H9 (cell line): ENCODE data around the gene CEP83. TPM values are rescaled to one million over a fixed set of nuclear protein-coding genes. Genes with fewer than 3 reads are reported as not detected.

Source experiments
- DNase-seq: peaks from one replicate; pipeline ENCODE4 v3.0.0-alpha.2; 2017
- H2AFZ ChIP-seq: one replicate; pipeline ENCODE4 v1.6.1; 2013; ENCODE audit warnings: mild to moderate bottlenecking, low read length, control low read depth, moderate library complexity
- H2AK5ac ChIP-seq: 2 replicates; pipeline ENCODE4 v1.6.1; 2013; ENCODE audit warnings: low read length, control low read depth, mixed read lengths; ENCODE audit not compliant: insufficient read length
- H2BK120ac ChIP-seq: one replicate; pipeline ENCODE4 v1.6.1; 2013; ENCODE audit warnings: low read depth, mild to moderate bottlenecking, low read length, control low read depth, inconsistent platforms; ENCODE audit not compliant: poor library complexity, severe bottlenecking
- H2BK12ac ChIP-seq: 2 replicates; pipeline ENCODE4 v1.6.1; 2013; ENCODE audit warnings: low read length, control low read depth, mixed read lengths, low read depth; ENCODE audit not compliant: insufficient read length
- H2BK15ac ChIP-seq: 2 replicates; pipeline ENCODE4 v1.6.1; 2013; ENCODE audit warnings: low read depth, low read length, control low read depth
- H2BK20ac ChIP-seq: one replicate; pipeline ENCODE4 v1.6.1; 2013; ENCODE audit warnings: low read depth, mild to moderate bottlenecking, low read length, control low read depth, inconsistent platforms; ENCODE audit not compliant: poor library complexity, severe bottlenecking
- H2BK5ac ChIP-seq: 2 replicates; pipeline ENCODE4 v1.6.1; 2013; ENCODE audit warnings: low read length, control low read depth, mixed read lengths; ENCODE audit not compliant: insufficient read length
- H3K14ac ChIP-seq: 2 replicates; pipeline ENCODE4 v1.6.1; 2013; ENCODE audit warnings: low read length, control low read depth; ENCODE audit not compliant: insufficient read depth
- H3K18ac ChIP-seq: 2 replicates; pipeline ENCODE4 v1.6.1; 2013; ENCODE audit warnings: low read depth, mild to moderate bottlenecking, mixed read lengths, low read length, control low read depth; ENCODE audit not compliant: insufficient read length
- H3K23ac ChIP-seq: 2 replicates; pipeline ENCODE4 v1.6.1; 2013; ENCODE audit warnings: low read length, control low read depth, mixed read lengths, low read depth; ENCODE audit not compliant: insufficient read length
- H3K23me2 ChIP-seq: 2 replicates; pipeline ENCODE4 v1.6.1; 2013; ENCODE audit warnings: low read depth, mild to moderate bottlenecking, mixed read lengths, low read length, control low read depth; ENCODE audit not compliant: insufficient read length, poor library complexity, severe bottlenecking
- H3K27ac ChIP-seq: 2 replicates; pipeline ENCODE4 v1.5.1; 2013; ENCODE audit warnings: low read length, control low read depth, mixed read lengths, low read depth; ENCODE audit not compliant: insufficient read length
- H3K27me3 ChIP-seq: 2 replicates; pipeline ENCODE4 v1.6.1; 2013; ENCODE audit warnings: low read length, control low read depth, inconsistent platforms; ENCODE audit not compliant: insufficient read depth
- H3K4ac ChIP-seq: 2 replicates; pipeline ENCODE4 v1.6.1; 2013; ENCODE audit warnings: low read depth, mild to moderate bottlenecking, control low read depth, inconsistent platforms, low read length, moderate library complexity
- H3K4me1 ChIP-seq: 2 replicates; pipeline ENCODE4 v1.6.1; 2013; ENCODE audit warnings: low read length, control low read depth, inconsistent platforms; ENCODE audit not compliant: insufficient read depth
- H3K4me2 ChIP-seq: 2 replicates; pipeline ENCODE4 v1.6.1; 2013; ENCODE audit warnings: low read length, control low read depth, mixed read lengths; ENCODE audit not compliant: insufficient read length, insufficient read depth
- H3K56ac ChIP-seq: 2 replicates; pipeline ENCODE4 v1.6.1; 2013; ENCODE audit warnings: low read depth, mild to moderate bottlenecking, mixed read lengths, low read length, control low read depth; ENCODE audit not compliant: insufficient read length
- H3K79me1 ChIP-seq: 2 replicates; pipeline ENCODE4 v1.6.1; 2013; ENCODE audit warnings: low read depth, mild to moderate bottlenecking, moderate library complexity, low read length, control low read depth, inconsistent platforms; ENCODE audit not compliant: insufficient read depth, poor library complexity, severe bottlenecking
- H3K79me2 ChIP-seq: 2 replicates; pipeline ENCODE4 v1.6.1; 2013; ENCODE audit warnings: low read length, control low read depth, inconsistent platforms; ENCODE audit not compliant: insufficient read depth
- H3K9ac ChIP-seq: 2 replicates; pipeline ENCODE4 v1.6.1; 2013; ENCODE audit warnings: low read length, control low read depth, mixed read lengths; ENCODE audit not compliant: insufficient read length; ENCODE audit errors: extremely low read depth
- H3K9me3 ChIP-seq: one replicate; pipeline ENCODE4 v1.6.1; 2013; ENCODE audit warnings: low read depth, low read length, inconsistent platforms; ENCODE audit not compliant: control insufficient read depth
- H3T11ph ChIP-seq: one replicate; pipeline ENCODE4 v1.6.1; 2013; ENCODE audit warnings: mild to moderate bottlenecking, low read length, control low read depth, inconsistent platforms
- H4K20me1 ChIP-seq: one replicate; pipeline ENCODE4 v1.6.1; 2013; ENCODE audit not compliant: control insufficient read depth, insufficient read length, insufficient read depth
- H4K5ac ChIP-seq: 2 replicates; pipeline ENCODE4 v1.6.1; 2013; ENCODE audit warnings: low read depth, mild to moderate bottlenecking, mixed read lengths, low read length, control low read depth; ENCODE audit not compliant: insufficient read length
- H4K8ac ChIP-seq: replicated peaks from 2 replicates; pipeline ENCODE4 v1.6.1; 2013; ENCODE audit warnings: low read length, control low read depth, mixed read lengths, low read depth; ENCODE audit not compliant: insufficient read length
- H4K91ac ChIP-seq: 2 replicates; pipeline ENCODE4 v1.6.1; 2013; ENCODE audit warnings: low read depth, mild to moderate bottlenecking, moderate library complexity, mixed read lengths, low read length, control low read depth; ENCODE audit not compliant: insufficient read length
- H3K27ac Mint-ChIP-seq, 3 experiments: 2 replicates in 2 of 3; 3 replicates in 1 of 3; pipeline ENCODE4 v1.8.0; 2020 to 2021; ENCODE audit warnings: mixed read lengths in 3 of 3, mild to moderate bottlenecking in 1 of 3, moderate library complexity in 1 of 3
- H3K27me3 Mint-ChIP-seq: 2 replicates; pipeline ENCODE4 v1.8.0; 2021; ENCODE audit warnings: low read depth, mild to moderate bottlenecking, moderate library complexity, mixed read lengths
- H3K36me3 Mint-ChIP-seq, 3 experiments: 2 replicates in 2 of 3; 3 replicates in 1 of 3; pipeline ENCODE4 v1.8.0; 2020 to 2021; ENCODE audit warnings: low read depth in 3 of 3, mixed read lengths in 3 of 3; ENCODE audit not compliant: insufficient read depth in 1 of 3
- H3K4me1 Mint-ChIP-seq, 2 experiments: 2 replicates each; pipeline ENCODE4 v1.8.0; 2020; ENCODE audit warnings: mixed read lengths in 2 of 2
- H3K4me3 Mint-ChIP-seq, 2 experiments: 2 replicates in 1 of 2; 3 replicates in 1 of 2; pipeline ENCODE4 v1.8.0; 2020 to 2021; ENCODE audit warnings: mild to moderate bottlenecking in 2 of 2, mixed read lengths in 2 of 2, moderate library complexity in 1 of 2
- H3K9me3 Mint-ChIP-seq, 2 experiments: 2 replicates in 1 of 2; 3 replicates in 1 of 2; pipeline ENCODE4 v1.8.0; 2020; ENCODE audit warnings: mild to moderate bottlenecking in 2 of 2, mixed read lengths in 2 of 2, moderate library complexity in 1 of 2
- WGBS: extraction: QIAGEN DNeasy Blood & Tissue Kit; methylation state at CpG from one replicate; pipeline ENCODE4 v1.1.7; 2013; ENCODE audit warnings: missing lambda C conversion rate, low lambda C conversion rate, mixed read lengths; ENCODE audit not compliant: insufficient read length; ENCODE audit errors: extremely low coverage; 5-methylcytosine and 5-hydroxymethylcytosine counted together
- total RNA-seq: library from RNA; stranded (reverse); gene quantifications from 2 replicates; pipeline ENCODE4 v1.2.1, GENCODE V29; 2021
- TF ChIP-seq, protein P1 (sequence below): fragments of 200-600 bp; sonication (generic); conservative IDR thresholded peaks from 3 replicates; pipeline ENCODE4 v1.8.0; 2021; ENCODE audit warnings: antibody characterized with exemption, mild to moderate bottlenecking

The CEP83 gene
- total RNA-seq, 1 experiment from 2014 or later, result 26.5 TPM

DNA sequence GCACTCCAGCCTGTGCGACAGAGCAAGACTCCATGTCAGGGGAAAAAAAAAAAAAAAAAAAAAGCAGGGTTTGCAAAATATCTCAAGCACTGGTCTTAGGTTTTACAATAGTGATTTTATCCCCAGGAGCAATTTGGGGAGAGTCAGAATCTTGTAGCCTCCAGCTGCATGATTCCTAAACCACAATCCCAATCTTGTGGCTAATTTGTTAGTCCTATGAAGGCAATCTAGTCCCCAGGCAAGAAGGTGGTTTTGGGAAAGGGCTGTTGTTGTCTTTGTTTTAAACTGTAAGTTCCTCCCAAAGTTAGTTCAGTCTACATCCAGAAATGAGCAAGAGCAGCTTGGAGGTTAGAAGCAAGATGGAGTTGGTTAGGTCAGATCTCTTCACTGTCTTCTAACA, 175.6 kb downstream of the CEP83 start:
- no CpG with 5 or more reads among the region's 1 CpG for WGBS
- no peak overlapping the region for H3K4me2 ChIP-seq
- no peak overlapping the region for H4K8ac ChIP-seq
- no peak overlapping the region for H2AFZ ChIP-seq
- no peak overlapping the region for H4K91ac ChIP-seq
- H3K23me2 ChIP-seq, result no peaks in the 10 kb centered on the region
- H3K14ac ChIP-seq, result no peak overlapping the region
- no peak overlapping the region for H3K56ac ChIP-seq
- H2AK5ac ChIP-seq, result no peak overlapping the region
- H4K20me1 ChIP-seq, result no peaks in the 10 kb centered on the region
- H3T11ph ChIP-seq, result no peak overlapping the region
- H3K9me3 ChIP-seq, result no peaks in the 10 kb centered on the region
- no peak overlapping the region for H3K27ac ChIP-seq
- Mint-ChIP-seq H3K4me3 (no peak overlapping the region), H3K27me3 (no peaks in the 10 kb centered on the region; the same call in none of the 2 replicates), H3K27ac (no peak overlapping the region), H3K9me3 (no peaks in the 10 kb centered on the region), H3K4me1 (peaks cover 26 to 31% of the 10 kb centered on the region in 2 experiments), H3K36me3 (peaks cover 0 to 4% (median 0%) of the 10 kb centered on the region in 3 experiments; a peak in 1 of 7 replicates)
- H3K18ac ChIP-seq, result no peak overlapping the region
- no peak overlapping the region for H3K9ac ChIP-seq
- no peak overlapping the region for H2BK12ac ChIP-seq
- no peaks in the 10 kb centered on the region for H3K79me2 ChIP-seq
- H4K5ac ChIP-seq, result no peak overlapping the region
- H2BK120ac ChIP-seq, result no peak overlapping the region
- H3K79me1 ChIP-seq, result no peaks in the 10 kb centered on the region
- TF ChIP-seq, protein P1, sequence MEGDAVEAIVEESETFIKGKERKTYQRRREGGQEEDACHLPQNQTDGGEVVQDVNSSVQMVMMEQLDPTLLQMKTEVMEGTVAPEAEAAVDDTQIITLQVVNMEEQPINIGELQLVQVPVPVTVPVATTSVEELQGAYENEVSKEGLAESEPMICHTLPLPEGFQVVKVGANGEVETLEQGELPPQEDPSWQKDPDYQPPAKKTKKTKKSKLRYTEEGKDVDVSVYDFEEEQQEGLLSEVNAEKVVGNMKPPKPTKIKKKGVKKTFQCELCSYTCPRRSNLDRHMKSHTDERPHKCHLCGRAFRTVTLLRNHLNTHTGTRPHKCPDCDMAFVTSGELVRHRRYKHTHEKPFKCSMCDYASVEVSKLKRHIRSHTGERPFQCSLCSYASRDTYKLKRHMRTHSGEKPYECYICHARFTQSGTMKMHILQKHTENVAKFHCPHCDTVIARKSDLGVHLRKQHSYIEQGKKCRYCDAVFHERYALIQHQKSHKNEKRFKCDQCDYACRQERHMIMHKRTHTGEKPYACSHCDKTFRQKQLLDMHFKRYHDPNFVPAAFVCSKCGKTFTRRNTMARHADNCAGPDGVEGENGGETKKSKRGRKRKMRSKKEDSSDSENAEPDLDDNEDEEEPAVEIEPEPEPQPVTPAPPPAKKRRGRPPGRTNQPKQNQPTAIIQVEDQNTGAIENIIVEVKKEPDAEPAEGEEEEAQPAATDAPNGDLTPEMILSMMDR, result no peak
- no peak overlapping the region for H2BK15ac ChIP-seq
- H3K27me3 ChIP-seq, result no peaks in the 10 kb centered on the region
- H2BK20ac ChIP-seq, result no peak overlapping the region
- H2BK5ac ChIP-seq, result no peak overlapping the region
- no peak for DNase-seq
- no peak overlapping the region for H3K4ac ChIP-seq
- peaks cover 9% of the 10 kb centered on the region; the same call in 1 of the 2 replicates for H3K4me1 ChIP-seq
- no peak overlapping the region for H3K23ac ChIP-seq
